Measurements from ENCODE around the gene SMS. TPM values are rescaled to one million over a fixed set of nuclear protein-coding genes. Genes with fewer than 3 reads are reported as not detected.

The SMS gene
- total RNA-seq, 1 donor from 2014 or later: 53.4 TPM

DNA sequence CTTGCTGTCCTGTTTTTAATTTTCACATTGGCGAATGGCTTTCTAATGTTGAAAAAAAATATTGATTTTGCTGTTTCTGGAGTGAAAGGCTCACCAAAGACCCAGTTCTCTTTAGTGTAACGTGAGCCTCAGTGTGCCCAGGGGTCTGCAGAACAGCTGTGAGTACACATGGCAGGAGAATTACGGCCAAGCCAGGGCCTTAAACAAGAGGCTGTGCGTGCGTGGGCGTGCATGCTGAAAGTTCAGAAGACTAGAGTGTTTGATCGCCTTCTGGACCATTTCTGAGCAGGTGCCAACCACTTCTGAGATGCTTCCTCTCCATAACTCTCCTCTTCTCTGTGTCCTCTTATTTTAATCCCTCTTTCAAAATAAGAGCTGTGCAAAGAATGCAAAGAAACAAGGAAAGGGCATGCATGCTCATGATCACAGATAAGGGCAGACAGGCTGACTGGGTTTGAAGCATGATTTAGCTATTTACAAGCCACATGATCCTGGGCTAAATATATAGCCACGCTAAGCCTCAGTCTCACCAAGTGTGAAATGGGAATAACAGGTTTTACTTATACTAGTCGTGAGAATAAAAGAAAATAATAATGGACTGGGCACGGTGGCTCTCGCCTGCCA is 101.5 kb downstream of the SMS start:
- no peak for ATAC-seq
- TF ChIP-seq, protein P1, sequence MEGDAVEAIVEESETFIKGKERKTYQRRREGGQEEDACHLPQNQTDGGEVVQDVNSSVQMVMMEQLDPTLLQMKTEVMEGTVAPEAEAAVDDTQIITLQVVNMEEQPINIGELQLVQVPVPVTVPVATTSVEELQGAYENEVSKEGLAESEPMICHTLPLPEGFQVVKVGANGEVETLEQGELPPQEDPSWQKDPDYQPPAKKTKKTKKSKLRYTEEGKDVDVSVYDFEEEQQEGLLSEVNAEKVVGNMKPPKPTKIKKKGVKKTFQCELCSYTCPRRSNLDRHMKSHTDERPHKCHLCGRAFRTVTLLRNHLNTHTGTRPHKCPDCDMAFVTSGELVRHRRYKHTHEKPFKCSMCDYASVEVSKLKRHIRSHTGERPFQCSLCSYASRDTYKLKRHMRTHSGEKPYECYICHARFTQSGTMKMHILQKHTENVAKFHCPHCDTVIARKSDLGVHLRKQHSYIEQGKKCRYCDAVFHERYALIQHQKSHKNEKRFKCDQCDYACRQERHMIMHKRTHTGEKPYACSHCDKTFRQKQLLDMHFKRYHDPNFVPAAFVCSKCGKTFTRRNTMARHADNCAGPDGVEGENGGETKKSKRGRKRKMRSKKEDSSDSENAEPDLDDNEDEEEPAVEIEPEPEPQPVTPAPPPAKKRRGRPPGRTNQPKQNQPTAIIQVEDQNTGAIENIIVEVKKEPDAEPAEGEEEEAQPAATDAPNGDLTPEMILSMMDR (IDR thresholded peaks at IDR 0.05): no peak
- Histone ChIP-seq H3K4me3 (no peak overlapping the region), H3K27ac (no peak overlapping the region), H3K4me1 (no peaks in the 10 kb centered on the region), H3K9me3 (no peaks in the 10 kb centered on the region), H3K27me3 (no peaks in the 10 kb centered on the region), H3K36me3 (no peaks in the 10 kb centered on the region)
- no peak for DNase-seq
- intact Hi-C loops (cut with DNase I): no loop called here

DNA sequence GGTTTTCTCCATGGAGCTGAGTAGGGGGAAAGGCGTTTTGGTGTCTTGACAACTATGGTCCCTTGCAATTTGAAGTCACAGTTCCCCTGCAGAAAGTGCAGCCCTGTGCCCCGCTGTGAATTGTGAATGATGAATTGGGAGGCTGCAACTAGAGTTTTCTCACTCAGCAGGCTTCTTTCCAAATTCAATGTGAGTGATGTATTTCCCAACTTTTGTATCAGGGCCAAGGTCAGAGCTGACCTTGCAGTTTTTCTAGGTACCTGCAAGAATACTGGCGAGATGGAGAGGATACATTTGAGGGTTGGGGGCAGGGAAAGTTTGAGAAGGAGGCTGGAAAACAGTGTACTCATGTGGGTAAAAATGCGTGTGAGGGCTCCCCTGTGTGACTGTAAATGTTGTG is 103.4 kb downstream of the SMS start:
- intact Hi-C loops (cut with DNase I): no loop called here
- ATAC-seq: no peak
- TF ChIP-seq, protein P1 (IDR thresholded peaks at IDR 0.05): no peak
- no peaks in the 10 kb centered on the region for H3K9me3 ChIP-seq
- DNase-seq: no peak
- no peak overlapping the region for H3K27ac ChIP-seq
- no peaks in the 10 kb centered on the region for H3K27me3 ChIP-seq
- H3K4me3 ChIP-seq: no peak overlapping the region
- no peaks in the 10 kb centered on the region for H3K36me3 ChIP-seq
- no peaks in the 10 kb centered on the region for H3K4me1 ChIP-seq

Other genes with a start within 250 kb of the SMS start
- not detected for gene SMPX, start 182.6 kb upstream of the SMS start, total RNA-seq
- 12.6 TPM for gene MBTPS2, start 101.1 kb upstream of the SMS start, total RNA-seq
- 1.5 TPM for gene YY2, start 84.7 kb upstream of the SMS start, total RNA-seq
- gene PHEX, start 91.6 kb downstream of the SMS start, total RNA-seq: 0.93 TPM

Measured in upper lobe of right lung (tissue), 1 donor.